ENCODE data around the gene SGO2.

Gene SGO2

GRCh38 chr2:200525882-200526651, at the start of gene SGO2:
Gene SGO2, plus strand, starts transcription at chr2:200526207. Its CDS starts 6,769 bp downstream, at chr2:200532976.
- Histone ChIP-seq H3K27ac (peak within 1 kb of the TSS; percentile 88), H3K9me3 (no peaks in the 10 kb centered on the region), H4K20me1 (peaks cover 10% of the 10 kb centered on the region; the same call in 1 of the 2 replicates), H3K9ac (peak within 1 kb of the TSS; percentile 90), H3K4me3 (peak within 1 kb of the TSS; percentile 95), H3K36me3 (peaks cover 11% of the 10 kb centered on the region), H3K27me3 (no peaks in the 10 kb centered on the region), H3K4me2 (peak within 1 kb of the TSS; percentile 96), H3K4me1 (peaks cover 24% of the 10 kb centered on the region)
- peak; percentile 61; the same call in 1 of the 2 replicates for TF ChIP-seq Cebpa-rat (IDR thresholded peaks at IDR 0.05)

- H3K9ac ChIP-seq: no peak overlapping the region
- no peak overlapping the region for H3K4me3 ChIP-seq
- H3K9me3 ChIP-seq: no peaks in the 10 kb centered on the region
- no peak overlapping the region for H3K4me2 ChIP-seq
- TF ChIP-seq Cebpa-rat (IDR thresholded peaks at IDR 0.05): no peak
- no peak overlapping the region for H3K27ac ChIP-seq
- peaks cover 53% of the 10 kb centered on the region for H3K36me3 ChIP-seq
- H3K4me1 ChIP-seq: no peaks in the 10 kb centered on the region
- H4K20me1 ChIP-seq: no peaks in the 10 kb centered on the region
- no peaks in the 10 kb centered on the region for H3K27me3 ChIP-seq
Measured at GRCh38 chr2:200476836-200477235, 49.2 kb upstream of the SGO2 start.

GRCh38 chr2:200477667-200478131, 48.3 kb upstream of the SGO2 start:
- H4K20me1 ChIP-seq: no peaks in the 10 kb centered on the region
- H3K4me2 ChIP-seq: no peak overlapping the region
- H3K9me3 ChIP-seq: no peaks in the 10 kb centered on the region
- H3K27me3 ChIP-seq: no peaks in the 10 kb centered on the region
- no peak for TF ChIP-seq Cebpa-rat (IDR thresholded peaks at IDR 0.05)
- H3K4me3 ChIP-seq: no peak overlapping the region
- no peak overlapping the region for H3K27ac ChIP-seq
- H3K9ac ChIP-seq: no peak overlapping the region
- no peaks in the 10 kb centered on the region for H3K4me1 ChIP-seq
- H3K36me3 ChIP-seq: peaks cover 52% of the 10 kb centered on the region

GRCh38 chr2:200479692-200480265, 46.2 kb upstream of the SGO2 start:
- H3K27me3 ChIP-seq: no peaks in the 10 kb centered on the region
- no peak overlapping the region for H3K9ac ChIP-seq
- H3K4me2 ChIP-seq: no peak overlapping the region
- no peak overlapping the region for H3K4me3 ChIP-seq
- peaks cover 38% of the 10 kb centered on the region for H3K36me3 ChIP-seq
- H3K4me1 ChIP-seq: 0 out of 2 replicates have a peak, but pooled peaks cover 7% of the 10 kb centered on the region
- no peaks in the 10 kb centered on the region for H4K20me1 ChIP-seq
- no peak overlapping the region for H3K27ac ChIP-seq
- H3K9me3 ChIP-seq: no peaks in the 10 kb centered on the region
- no peak for TF ChIP-seq Cebpa-rat (IDR thresholded peaks at IDR 0.05)

GRCh38 chr2:200482194-200482593, 43.8 kb upstream of the SGO2 start:
- no peak for TF ChIP-seq Cebpa-rat (IDR thresholded peaks at IDR 0.05)
- no peaks in the 10 kb centered on the region for H3K27me3 ChIP-seq
- no peak overlapping the region for H3K9ac ChIP-seq
- H4K20me1 ChIP-seq: no peaks in the 10 kb centered on the region
- no peaks in the 10 kb centered on the region for H3K9me3 ChIP-seq
- no peak overlapping the region for H3K4me2 ChIP-seq
- peaks cover 22% of the 10 kb centered on the region for H3K36me3 ChIP-seq
- H3K27ac ChIP-seq: no peak overlapping the region
- H3K4me1 ChIP-seq: 0 out of 2 replicates have a peak, but pooled peaks cover 17% of the 10 kb centered on the region
- no peak overlapping the region for H3K4me3 ChIP-seq

GRCh38 chr2:200483729-200484198, 42.2 kb upstream of the SGO2 start:
- 0 out of 2 replicates have a peak, but pooled peaks cover 17% of the 10 kb centered on the region for H3K4me1 ChIP-seq
- H3K27me3 ChIP-seq: no peaks in the 10 kb centered on the region
- no peak for TF ChIP-seq Cebpa-rat (IDR thresholded peaks at IDR 0.05)
- no peak overlapping the region for H3K4me2 ChIP-seq
- no peak overlapping the region for H3K9ac ChIP-seq
- no peaks in the 10 kb centered on the region for H4K20me1 ChIP-seq
- H3K36me3 ChIP-seq: peaks cover 11% of the 10 kb centered on the region
- no peaks in the 10 kb centered on the region for H3K9me3 ChIP-seq
- H3K4me3 ChIP-seq: no peak overlapping the region
- H3K27ac ChIP-seq: no peak overlapping the region

- Histone ChIP-seq H3K9me3 (no peaks in the 10 kb centered on the region), H3K9ac (no peak overlapping the region), H3K36me3 (peaks cover 6% of the 10 kb centered on the region), H3K4me1 (0 out of 2 replicates have a peak, but pooled peaks cover 17% of the 10 kb centered on the region), H3K27ac (no peak overlapping the region), H4K20me1 (no peaks in the 10 kb centered on the region), H3K27me3 (no peaks in the 10 kb centered on the region), H3K4me2 (no peak overlapping the region), H3K4me3 (no peak overlapping the region)
- TF ChIP-seq Cebpa-rat (IDR thresholded peaks at IDR 0.05): no peak
Measured at GRCh38 chr2:200484934-200485333, 41.1 kb upstream of the SGO2 start.

GRCh38 chr2:200486529-200486928, 39.5 kb upstream of the SGO2 start:
- no peak overlapping the region for H3K4me3 ChIP-seq
- peaks cover 22% of the 10 kb centered on the region for H3K36me3 ChIP-seq
- no peaks in the 10 kb centered on the region for H3K9me3 ChIP-seq
- no peak overlapping the region for H3K4me2 ChIP-seq
- no peak for TF ChIP-seq Cebpa-rat (IDR thresholded peaks at IDR 0.05)
- H3K27me3 ChIP-seq: no peaks in the 10 kb centered on the region
- H3K27ac ChIP-seq: no peak overlapping the region
- 0 out of 2 replicates have a peak, but pooled peaks cover 17% of the 10 kb centered on the region for H3K4me1 ChIP-seq
- no peaks in the 10 kb centered on the region for H4K20me1 ChIP-seq
- no peak overlapping the region for H3K9ac ChIP-seq

- H3K9me3 ChIP-seq: no peaks in the 10 kb centered on the region
- H3K27me3 ChIP-seq: no peaks in the 10 kb centered on the region
- H3K4me2 ChIP-seq: no peak overlapping the region
- TF ChIP-seq Cebpa-rat (IDR thresholded peaks at IDR 0.05): no peak
- no peak overlapping the region for H3K27ac ChIP-seq
- H3K36me3 ChIP-seq: peaks cover 39% of the 10 kb centered on the region
- 0 out of 2 replicates have a peak, but pooled peaks cover 17% of the 10 kb centered on the region for H3K4me1 ChIP-seq
- H3K4me3 ChIP-seq: no peak overlapping the region
- no peaks in the 10 kb centered on the region for H4K20me1 ChIP-seq
- no peak overlapping the region for H3K9ac ChIP-seq
Measured at GRCh38 chr2:200488169-200488568, 37.8 kb upstream of the SGO2 start.

GRCh38 chr2:200490001-200490400, 36.0 kb upstream of the SGO2 start:
- Histone ChIP-seq H3K4me1 (0 out of 2 replicates have a peak, but pooled peaks cover 10% of the 10 kb centered on the region), H3K36me3 (peaks cover 49% of the 10 kb centered on the region), H3K4me3 (no peak overlapping the region), H3K27ac (no peak overlapping the region), H4K20me1 (no peaks in the 10 kb centered on the region), H3K4me2 (no peak overlapping the region), H3K9ac (no peak overlapping the region), H3K9me3 (no peaks in the 10 kb centered on the region), H3K27me3 (no peaks in the 10 kb centered on the region)
- no peak for TF ChIP-seq Cebpa-rat (IDR thresholded peaks at IDR 0.05)

Data from BLaER1 (cell line).